ENCODE measurements around the gene MIEN1.

Gene MIEN1, protein sequence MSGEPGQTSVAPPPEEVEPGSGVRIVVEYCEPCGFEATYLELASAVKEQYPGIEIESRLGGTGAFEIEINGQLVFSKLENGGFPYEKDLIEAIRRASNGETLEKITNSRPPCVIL

GRCh38 chr17:39730095-39730921 is at the start of gene MIEN1:
Gene MIEN1, minus strand, starts transcription at chr17:39730532. Its CDS starts 37 bp downstream, at chr17:39730495.
- peak within 1 kb of the TSS; percentile 77 for H3K4me3 ChIP-seq (ENCODE audit: low read depth, low read length)
- TF ChIP-seq CTCF (IDR thresholded peaks at IDR 0.05; ENCODE audit: borderline replicate concordance, insufficient read depth, low read depth, low read length), result peak; percentile 95

DNA sequence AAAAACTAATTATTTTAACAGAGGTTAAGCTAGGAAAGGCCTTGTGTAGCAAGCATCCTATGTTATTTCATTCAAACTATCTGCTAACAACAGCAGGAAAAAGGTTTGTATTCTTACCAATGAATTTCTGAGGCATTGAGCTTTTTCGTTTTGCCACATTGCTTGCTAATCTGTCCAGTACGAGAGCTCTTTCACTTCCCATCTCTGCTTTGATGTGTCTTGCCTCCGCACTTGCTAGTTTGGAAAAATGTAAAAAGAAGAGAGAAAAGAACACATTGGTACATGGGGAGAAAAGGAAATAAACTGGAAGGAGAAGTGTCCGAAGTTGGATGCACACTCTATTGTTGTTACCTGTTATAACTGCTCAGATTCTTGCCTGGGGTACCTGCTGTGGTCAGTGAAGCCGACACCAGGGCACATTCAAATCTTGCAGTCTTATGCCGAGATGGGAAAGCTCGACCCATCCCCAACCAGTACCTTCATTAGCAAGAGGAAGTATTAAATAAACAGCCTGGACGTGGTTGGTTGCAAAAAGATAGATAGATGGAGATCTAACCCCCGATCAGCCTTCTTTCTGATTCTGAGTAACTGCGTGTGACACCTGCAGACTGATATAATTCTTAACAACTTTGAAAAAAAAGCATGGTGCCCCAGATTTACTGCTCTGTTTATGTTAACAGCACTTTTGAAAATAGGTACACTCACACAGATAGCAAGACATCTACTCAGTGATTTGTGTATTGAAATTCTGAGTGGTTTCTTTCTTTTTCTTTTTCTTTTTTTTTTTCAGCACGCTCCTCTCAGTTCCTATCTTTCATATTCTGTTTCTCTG is 47.4 kb upstream of the MIEN1 start:
- TF ChIP-seq CTCF (IDR thresholded peaks at IDR 0.05; ENCODE audit: borderline replicate concordance, insufficient read depth, low read depth, low read length), result no peak
- H3K4me3 ChIP-seq (ENCODE audit: low read depth, low read length), result peak overlapping the region; percentile 59

GRCh38 chr17:39776252-39776651 is 45.9 kb upstream of the MIEN1 start:
- peak overlapping the region; percentile 59 for H3K4me3 ChIP-seq (ENCODE audit: low read depth, low read length)
- TF ChIP-seq CTCF (IDR thresholded peaks at IDR 0.05; ENCODE audit: borderline replicate concordance, insufficient read depth, low read depth, low read length), result no peak

DNA sequence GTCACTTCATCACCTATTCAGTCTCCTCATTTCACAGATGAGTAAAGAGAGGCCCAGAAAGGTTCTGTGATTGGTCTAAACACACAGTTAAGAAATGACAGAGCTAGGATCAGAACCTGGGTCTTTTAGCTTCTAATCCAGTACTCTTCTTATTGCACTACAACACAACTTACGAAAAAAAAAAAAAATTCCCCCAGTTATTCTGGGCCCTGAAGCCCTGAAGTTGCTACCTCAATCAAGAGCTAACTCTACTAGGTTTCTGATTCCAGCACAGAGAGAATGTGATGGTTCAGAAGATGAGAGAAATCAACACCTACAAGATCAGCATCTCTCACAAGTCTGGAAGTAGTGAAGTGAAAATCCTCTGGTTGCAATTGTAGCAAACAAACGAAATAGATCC is 44.7 kb upstream of the MIEN1 start:
- peak overlapping the region; percentile 49 for H3K4me3 ChIP-seq (ENCODE audit: low read depth, low read length)
- no peak for TF ChIP-seq CTCF (IDR thresholded peaks at IDR 0.05; ENCODE audit: borderline replicate concordance, insufficient read depth, low read depth, low read length)

DNA sequence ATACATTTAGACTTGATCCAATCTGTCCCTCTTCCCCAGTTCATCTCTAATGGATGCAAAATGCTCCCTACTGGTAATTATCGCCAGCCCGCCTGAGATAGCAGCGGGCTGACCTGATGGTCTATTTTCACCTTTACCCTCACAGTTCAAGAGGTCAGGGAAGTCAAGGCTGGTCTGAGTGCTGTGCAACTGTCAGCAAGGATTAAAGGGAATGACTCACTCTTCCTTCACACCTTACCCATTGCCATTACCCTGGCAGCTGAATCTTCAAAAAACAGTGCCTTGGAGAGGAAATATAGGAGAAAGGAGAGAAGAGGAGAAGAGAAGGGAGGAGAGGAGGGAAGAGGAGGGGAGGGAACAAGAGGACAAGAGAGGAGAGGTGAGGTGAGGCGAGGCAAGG is 43.7 kb upstream of the MIEN1 start:
- no peak for TF ChIP-seq CTCF (IDR thresholded peaks at IDR 0.05; ENCODE audit: borderline replicate concordance, insufficient read depth, low read depth, low read length)
- peak overlapping the region; percentile 49 for H3K4me3 ChIP-seq (ENCODE audit: low read depth, low read length)

DNA sequence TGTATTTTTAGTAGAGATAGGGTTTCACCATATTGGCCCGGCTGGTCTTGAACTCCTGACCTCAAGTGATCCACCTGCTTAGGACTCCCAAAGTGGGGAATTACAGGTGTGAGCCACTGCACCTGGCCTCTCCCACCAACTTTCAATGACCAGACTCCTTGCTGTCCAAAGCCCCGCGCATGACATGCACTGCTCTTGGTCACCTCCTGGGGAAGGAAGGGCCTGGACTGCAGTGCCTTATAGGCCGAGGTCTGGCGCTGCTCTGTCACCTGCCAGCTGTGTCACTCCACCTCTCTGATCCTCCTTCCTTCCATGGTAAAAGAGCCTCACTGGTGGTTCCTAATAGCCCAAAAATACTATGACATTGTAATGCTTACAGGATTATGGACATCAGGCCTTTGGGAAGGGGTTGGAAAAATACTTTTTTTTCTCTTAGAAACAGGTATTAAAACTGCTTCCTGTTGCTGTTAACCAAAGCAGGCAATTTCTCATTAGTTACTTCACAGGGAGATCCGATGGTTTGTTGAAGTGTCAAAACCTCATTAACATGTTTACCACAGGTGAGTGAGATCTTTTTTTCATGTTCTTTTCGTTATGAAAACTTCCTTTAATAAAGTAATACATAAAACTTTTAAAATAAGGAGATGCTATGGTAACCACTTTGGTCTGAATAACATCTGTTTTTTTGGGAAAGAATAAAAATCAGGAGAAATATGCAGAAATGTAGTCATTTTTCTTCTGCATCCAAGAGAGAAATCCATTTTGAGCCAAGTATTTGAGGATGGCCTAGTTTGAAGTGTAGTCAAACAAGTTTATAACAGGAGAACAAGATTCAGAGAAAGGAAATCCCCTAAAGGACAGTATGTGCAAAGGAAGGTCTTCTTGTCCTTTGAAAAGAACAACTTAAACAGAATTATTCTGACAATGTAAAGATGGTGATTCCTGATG is 42.9 kb upstream of the MIEN1 start:
- TF ChIP-seq CTCF (IDR thresholded peaks at IDR 0.05; ENCODE audit: borderline replicate concordance, insufficient read depth, low read depth, low read length), result no peak
- H3K4me3 ChIP-seq (ENCODE audit: low read depth, low read length), result peak overlapping the region; percentile 22
